ENCODE data around the gene ATG7.
"Not testable (repeated sequence)": the region's sequence is repeated elsewhere in the genome, so short reads cannot be mapped to it uniquely, and the experiment has no call there.

The ATG7 gene

DNA sequence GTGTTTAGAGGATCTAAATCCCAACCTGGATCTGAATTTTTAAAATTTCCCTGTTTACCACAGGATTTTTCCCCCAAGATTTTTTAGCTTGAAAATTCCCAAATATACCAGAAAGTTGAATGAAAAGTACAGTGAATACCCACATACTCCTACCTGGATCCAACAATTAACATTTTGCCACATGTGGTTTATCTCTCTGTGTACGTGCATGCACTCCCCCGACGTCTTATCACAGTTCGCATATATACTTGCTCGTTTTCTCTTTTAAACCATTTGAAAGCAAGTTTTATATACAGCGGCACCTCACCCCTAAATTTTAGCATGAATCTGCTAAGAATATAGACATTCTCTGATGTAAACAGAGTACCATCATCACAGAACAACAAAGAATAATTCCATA, 165.3 kb downstream of the ATG7 start:
- DNase-seq, result no peak

DNA sequence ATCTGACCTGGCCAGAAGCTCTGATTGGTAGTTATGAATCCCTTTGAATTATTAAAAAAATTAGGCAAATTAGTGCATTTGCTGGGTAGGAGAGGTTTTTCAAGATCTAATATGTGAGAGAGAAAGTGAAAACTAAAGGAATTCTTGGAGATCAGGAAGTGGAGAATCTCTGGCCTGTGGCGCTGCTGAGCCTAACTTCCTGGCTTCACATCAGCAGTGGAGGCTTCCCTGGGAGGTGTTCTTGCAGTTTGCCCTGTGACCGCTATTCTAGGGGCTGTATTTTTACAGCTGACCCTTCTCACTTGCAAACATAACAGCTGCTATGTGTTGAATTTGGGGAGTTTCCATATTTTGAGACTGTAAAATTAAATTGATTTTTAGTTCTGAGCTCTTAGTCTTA, 166.4 kb downstream of the ATG7 start:
- peak; percentile 29 for DNase-seq

DNA sequence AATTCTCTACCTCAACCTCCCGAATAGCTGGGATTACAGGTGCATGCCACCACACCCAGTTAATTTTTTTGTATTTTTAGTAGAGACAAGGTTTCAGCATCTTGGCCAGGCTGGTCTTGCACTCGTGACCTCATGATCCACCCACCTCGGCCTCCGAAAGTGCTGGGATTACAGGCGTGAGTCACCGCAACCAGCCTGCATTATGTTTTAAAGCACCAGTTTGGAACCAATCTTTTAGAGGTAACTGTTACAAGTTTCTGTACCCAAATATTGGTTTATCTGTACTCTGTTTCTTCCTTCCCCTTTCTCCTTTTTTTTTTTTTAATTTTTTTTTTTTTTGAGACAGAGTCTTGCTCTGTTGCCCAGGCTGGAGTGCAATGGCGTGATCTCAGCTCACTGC, 169.1 kb downstream of the ATG7 start:
- DNase-seq, result peak; percentile 36

DNA sequence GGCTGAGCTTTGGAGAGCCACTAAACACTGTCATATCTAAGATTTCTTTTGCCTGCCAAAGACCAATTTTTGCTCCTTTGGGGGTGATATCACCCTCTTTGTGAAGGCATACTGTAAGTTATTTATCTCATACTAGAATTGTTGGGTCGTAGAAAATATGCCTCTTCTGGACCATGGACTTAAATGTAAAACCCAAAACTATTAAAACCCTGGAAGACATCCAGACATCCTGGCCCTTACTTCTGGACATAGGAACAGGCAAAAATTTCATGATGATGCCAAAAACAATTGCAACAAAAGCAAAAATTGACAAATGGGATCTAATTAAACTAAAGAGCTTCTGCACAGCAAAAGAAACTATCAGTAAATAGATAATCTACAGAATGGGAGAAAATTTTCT, 172.2 kb downstream of the ATG7 start:
- no peak for DNase-seq

DNA sequence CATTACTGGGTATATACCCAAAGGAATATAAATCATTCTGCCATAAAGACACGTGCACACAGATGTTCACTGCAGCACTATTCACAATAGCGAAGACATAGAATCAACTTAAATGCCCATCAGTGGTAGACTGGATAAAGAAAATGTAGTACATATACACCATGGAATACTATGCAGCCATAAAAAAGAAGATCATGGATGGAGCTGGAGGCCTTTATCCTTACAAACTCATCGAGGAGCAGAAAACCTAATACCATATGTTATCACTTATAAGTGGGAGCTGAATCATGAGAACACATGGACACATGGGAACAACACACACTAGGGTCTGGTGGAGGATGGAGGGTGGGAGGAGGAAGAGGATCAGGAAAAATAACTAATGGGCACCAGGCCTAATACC, 173.0 kb downstream of the ATG7 start:
- not testable (repeated sequence) for DNase-seq

DNA sequence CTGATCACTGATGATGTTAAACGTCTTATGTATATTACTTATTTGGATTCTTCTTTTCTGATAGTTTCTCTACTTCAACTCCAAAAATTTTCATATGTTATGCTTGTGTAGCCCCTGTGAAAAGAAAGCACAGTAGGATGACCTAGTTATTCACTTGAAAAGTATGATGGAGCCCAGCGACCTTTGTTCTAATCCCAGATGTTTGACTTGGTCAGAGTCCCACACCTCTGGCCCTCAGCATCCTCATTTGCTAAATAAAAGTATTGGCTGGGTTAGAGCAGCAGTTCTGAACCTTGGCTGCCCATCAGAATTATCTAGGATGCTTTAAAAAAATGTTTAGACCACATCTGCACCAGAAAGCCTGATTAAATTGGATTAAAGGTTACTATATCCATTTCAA, 173.7 kb downstream of the ATG7 start:
- peak; percentile 20 for DNase-seq

DNA sequence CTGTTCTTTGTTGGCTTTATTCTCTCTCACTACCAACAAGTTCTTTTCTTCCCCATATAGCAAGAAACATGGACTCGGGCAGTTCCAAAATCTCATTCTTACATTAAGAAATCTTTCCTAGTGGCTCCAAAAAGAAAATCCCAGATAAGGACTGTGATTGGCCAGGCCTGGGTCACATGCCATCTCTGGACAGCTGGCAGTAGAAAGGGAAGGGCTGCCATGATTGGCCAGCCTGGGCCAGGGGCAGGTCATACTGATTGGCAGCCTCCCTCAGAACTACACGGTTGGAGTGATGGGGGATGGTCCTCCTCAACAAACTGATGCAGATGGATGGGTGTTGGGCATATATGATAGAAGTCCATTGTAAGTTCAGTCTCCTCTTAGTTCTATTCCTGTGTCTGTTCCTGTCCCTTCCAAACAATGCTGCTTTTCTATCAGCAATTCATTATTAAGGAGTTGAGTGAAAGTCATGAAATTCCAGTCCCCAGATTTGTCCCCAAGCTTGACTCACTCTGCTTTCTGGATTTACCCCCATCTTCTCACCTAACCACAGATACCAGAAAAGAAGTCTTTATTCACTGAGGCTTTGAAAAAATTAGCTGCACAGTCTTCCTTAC, 175.5 kb downstream of the ATG7 start:
- no peak for DNase-seq

DNA sequence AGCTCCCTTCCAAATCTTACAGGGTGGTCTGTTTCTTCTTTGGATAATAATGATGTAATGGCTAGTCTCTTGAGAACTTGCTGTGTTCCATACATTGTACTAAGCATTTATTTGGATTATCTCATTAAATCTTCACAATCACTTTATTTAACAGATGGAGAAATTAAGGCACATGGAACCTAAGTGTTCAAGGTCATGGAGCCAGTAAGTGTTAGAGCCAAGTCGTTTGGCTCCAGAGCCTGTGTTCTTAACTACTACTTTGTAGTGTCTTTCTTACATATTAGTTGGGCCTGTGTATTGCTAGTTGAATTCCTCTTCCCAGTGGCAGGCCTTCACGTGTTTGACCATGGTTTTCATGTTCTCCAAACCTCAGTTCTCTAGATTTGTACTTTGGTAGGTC, 177.8 kb downstream of the ATG7 start:
- no peak for DNase-seq

DNA sequence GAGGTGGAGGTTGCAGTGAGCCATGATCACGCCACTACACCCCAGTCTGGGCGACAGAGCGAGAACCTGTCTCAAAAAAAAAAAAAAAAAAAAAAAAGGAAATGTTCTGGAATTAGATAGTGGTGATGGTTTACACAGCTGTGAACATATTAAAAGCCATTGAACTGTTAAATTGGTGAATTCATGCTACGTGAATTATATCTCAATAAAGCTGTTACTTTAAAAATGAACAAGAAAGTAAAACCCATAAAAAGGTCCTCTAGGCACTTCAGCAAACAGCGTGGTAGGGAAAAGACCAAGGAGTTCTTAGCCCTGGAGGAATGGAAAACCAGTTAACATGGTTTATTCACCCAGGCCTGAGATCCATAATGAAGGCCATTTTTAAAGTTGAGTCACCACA, 180.1 kb downstream of the ATG7 start:
- no peak for DNase-seq

DNA sequence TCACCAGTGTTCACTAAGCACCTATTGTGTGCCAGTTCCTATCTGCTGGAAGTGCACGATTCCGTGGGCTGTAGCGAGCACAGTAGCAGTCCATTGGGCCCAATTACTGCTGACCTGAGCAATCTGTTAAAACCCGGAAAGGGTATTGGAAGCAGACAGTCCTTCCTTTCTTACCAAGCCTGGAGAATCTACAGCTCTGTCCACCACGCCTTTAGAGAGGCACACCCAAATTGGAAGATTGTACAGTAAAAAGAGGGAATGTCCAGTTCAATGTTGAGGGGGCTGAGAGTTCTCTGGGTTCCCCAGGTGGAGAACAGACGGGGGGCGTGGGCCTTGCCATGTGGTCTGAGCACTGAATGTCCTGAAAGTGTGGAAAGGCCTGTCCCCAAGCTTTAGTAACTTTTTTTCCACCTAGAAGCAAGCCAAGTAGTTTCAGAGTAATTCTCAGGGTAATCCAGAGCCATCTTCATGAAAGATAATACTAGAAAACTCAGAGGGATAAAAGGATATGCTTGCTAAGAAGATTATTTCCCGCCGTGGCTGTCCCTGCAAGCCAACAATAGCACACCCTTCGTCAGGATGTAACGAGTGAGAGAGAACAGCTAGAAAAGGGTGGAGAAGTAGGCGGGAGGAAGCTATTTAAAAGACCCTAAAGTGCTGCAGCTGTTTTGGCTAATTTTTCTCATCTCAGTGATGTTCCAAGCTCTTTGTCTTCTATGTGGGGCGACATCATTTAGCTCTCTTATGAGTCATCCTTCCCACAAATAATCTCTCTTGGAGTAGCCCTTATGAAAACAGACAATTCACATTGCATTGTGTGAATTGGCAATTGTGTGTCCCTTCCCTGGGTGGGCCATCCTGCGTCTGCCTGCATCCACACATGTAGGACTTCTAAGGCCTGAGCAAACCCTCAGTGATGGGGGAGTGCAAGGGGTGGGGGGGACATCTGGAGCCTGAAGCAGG, 181.0 kb downstream of the ATG7 start:
- DNase-seq, result peak; percentile 67

DNA sequence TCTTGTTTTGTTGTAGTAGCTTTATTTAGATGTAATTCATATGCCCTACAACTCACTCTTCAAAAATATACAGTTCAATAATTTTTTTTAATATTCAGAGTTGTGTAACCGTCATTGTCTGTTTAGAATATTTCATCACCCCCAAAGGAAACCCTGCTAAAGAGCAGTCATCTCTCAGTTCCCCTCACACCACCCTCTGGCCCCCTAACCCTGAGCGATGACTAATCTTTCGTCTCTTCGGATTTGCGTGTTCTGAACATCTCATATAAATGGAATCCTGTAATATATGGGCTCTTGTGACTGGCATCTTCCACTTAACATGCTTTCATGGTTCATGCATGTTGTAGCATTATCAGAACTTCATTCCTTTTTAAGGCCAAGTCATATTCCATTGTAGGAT, 183.8 kb downstream of the ATG7 start:
- peak; percentile 99 for DNase-seq

DNA sequence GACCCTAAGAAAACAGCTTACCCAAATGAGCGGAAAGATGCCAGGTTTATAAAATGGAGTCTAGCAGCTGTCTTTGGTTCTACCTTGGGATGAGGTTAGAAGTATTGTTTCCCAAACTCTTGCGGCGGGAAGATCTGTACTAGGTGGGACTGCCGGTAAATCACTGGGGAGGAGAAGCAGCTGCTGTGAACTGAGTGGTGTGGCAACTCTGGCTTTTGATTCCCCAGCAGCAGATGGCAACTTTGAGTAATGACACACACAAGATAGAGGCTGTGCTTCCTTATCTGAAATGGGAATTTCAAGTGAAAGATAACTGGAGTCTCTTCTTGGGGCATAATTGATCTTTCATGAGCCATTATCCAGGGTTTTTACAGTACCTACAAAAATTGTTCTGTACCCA, 184.9 kb downstream of the ATG7 start:
- DNase-seq, result no peak

DNA sequence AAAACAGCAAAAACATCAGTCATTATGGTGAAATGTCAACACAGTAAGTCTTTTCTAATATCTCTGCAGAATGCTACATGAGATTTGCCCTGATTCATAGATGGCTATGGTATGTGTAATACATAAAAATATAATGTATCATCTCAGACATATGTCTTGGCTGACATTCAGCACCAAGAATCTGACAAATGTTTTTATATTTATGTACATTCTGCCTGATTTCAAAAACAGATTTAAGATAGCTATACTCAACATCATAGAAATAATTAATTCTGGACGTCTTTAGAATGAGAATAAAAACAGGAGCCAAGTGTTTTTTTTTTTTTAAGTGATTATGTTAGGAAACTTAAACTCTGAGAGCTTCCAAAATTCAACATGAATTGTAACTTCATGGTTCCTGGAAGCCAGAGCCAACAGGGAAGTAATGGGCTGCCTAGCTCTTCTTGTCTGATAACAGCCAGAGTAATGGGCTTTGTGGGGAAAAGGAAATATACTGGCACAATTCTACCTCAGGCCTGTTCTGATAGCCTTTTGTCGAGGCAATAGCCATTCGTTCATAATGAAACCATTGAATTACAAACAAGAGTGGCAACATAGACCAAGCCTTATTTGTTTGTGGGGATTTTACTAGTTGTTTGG, 187.1 kb downstream of the ATG7 start:
- DNase-seq, result peak; percentile 82

DNA sequence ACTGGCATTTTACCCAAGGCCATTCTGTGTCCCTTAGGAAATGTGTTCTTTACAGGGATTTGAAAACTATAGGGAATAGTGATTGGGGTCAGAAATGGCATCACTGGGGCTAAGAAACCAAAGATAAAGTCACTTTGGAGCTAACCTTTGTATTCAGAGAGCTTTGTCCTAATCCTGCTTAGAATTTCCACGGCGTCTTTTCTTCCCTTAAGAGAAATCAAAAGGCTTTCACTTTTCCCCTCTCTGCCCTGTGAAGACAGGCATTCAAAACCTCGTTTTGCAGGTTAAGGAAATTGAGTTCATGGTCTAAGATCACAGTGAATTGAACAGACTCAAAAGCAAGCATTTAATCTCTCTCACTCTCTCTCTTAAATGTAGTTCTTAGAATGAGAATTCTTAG, 189.0 kb downstream of the ATG7 start:
- DNase-seq, result no peak

DNA sequence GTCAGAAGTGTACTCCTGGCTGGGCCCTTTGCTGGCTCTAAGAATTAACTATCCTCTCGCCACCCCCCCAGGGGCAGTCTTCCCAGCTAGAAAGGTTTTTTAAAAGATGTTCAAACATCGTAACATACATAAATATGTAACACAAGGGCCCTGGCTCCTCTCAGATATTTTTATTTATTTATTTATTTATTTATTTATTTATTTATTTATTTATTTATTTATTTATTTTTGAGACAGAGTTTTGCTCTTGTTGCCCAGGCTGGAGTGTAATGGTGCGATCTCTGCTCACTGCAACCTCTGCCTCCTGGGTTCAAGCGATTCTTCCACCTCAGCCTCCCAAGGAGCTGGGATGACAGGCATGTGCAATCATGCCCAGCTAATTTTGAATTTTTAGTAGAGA, 190.5 kb downstream of the ATG7 start:
- DNase-seq, result not testable (repeated sequence)

DNA sequence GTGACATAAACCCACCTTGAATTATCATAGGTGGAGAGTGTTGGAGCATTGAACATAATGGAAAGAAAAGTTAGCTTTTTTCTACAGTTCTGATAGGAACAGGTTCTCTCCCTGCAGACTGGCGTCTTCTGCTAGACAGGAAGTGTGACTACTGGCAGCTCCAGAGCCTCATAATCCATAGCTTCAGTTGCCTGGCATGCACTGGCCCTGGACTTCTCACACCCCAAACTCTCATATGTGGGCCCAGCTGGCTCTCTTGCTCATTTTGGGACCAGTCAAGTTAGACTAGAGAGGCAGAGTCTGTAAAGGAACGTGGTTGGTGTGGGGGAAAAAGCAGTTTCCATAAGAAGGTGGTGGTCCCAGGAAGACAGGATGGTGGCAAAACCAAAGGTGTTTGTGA, 191.4 kb downstream of the ATG7 start:
- no peak for DNase-seq

DNA sequence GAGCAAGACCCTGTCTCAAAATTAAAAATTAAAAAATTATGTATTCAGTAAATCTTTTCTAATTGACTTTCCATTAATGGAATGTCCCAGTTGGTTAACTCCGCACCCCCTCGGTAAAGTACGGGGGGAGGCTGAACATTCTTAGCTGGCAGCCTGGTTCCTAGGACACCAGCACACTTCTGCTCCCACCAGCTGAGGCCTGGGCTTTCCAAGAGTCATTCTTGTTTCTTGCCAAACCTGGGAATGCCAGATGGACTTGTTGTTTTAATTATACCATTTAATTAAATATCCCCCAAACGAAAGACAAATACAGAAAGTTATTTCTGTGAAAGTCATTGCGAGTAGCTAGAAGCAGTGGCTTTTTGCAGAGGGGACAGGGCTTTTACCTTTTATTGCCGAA, 192.2 kb downstream of the ATG7 start:
- DNase-seq, result no peak

DNA sequence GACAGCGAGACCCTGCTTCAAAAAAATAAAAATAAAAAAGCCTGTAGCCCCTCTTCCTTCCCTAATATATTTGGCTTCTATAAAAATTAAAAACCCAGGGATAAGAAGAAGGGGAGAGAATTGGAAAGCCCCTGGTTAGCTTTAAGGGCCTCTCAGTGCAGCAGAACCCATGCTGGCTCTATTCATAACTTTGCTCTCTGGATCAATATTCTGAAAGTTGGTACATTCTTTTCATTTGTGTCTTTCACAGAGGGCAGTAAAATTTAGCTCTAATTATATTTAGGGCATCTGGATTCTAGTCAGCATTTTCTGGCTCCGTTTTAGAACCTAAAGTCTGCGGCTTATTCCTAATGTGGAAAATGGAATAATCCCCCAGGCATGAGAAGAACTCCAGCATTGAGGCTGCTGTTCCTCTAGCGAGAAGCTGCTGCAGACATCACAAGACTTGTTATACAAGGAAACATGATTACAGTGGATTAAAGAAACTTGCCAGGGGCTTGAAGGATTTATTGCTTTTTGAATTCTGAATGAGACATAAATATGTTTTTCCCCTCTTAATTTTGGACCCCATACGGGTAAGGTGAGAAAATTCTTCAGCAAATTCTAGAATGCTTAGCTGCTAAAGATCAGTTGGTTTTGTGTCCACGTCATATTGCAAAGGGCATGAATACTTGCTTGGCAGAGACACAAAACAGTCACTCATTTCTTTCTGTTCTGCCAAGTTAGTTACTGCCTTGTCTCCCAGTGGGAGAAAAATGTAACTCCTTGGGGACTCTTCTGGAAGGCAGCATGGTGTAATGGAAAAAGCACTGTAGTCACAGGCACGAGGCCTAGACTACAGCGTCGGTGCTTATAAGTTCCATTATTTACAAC, 193.8 kb downstream of the ATG7 start:
- no peak for DNase-seq

DNA sequence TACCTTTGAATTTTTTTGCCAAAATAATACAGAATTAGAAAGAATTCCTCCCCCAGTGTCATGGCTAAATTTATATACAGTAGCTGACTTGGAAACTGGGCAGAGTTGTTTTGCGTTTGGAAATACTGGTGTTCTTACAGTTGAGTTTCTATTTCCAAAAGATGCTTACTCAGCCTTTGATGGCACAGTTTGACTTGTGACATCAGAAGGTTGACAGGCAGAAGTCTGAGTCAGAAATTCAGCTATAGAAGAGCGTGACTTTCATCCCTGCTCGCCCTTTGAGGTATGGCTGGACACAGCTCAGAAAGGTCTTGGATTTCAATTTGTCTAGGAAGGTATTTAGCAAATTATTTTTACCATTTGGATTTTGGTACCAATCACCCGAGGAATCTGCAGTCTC, 195.7 kb downstream of the ATG7 start:
- no peak for DNase-seq

DNA sequence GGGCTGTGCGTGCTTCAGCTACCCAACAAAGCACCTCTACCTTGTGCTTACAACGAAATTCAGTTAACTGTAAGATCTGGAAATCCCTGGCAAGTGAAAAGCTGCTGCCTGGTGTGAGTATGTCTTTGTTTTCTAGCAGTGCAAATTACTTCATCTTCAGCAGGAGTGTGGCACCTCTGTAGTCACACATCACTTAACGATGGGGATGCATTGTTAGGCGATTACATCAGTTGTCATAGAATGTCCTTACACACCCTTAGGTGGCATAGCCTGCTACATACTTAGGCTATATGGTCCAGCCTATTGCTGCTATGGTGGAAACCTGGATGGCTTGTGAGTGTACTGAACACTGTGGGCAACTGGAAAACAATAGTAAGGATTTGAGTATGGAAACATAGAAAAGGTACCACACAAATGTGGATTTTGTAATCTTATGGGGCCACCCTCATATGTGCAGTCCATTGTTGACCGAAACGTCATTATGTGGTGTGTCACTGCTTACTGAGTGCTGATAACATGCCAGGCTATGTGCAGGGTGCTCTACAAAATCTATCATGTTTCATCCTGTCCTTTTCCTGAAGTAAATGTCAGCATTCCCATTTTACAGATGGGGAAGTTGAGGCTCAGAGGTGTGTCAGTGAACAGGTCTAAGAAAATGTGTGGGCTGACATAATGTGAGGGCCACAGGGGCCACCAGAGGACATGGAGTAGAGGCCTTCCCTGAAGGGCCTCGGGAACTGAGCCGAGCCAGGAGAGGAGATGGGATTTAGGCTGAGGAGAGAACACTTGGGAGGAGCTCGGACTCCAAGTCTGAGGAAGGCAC, 198.0 kb downstream of the ATG7 start:
- no peak for DNase-seq

DNA sequence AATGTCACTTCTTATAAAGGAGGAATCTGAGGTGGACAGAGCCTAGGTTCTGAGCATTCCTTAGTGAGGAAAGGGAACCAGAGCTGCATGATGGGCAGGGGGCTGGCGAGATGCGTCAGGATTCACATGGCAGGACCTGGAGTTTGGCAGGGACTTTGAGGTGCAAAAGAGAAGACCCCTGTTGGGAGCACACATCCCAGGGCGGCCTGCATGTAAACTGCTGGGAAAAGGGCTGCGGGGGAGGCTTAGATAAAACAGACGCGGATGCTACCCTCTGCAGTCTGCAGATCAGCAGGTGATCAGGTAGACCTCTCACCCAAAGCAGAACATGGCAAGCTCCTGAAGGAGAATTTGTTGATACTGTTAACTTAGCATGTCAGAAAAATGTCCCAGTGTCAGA, 203.1 kb downstream of the ATG7 start:
- no peak for DNase-seq

DNA sequence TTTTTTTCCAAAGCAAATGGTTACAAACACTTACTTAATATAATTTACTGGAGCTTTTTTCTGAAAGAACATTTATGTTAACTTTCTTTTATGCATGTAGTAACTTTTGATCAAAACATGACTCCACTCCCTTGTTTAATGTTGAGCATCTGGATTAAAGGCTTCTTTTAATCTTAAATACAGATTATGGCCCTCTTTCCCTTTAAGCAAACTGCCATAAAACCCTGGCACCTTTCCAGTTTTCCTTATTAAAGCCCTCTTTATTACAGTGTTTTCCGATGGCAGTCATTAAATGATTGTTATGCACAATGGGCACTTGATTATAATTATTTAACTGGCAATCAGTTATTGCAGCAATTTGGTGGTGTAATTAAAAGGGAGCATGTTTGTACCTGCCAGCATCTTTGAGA, 204.5 kb downstream of the ATG7 start:
- no peak for DNase-seq
